Mucosa of stomach (tissue), 1 donor: ENCODE measurements around the gene NFKBIA.
"Not testable (repeated sequence)": the region's sequence is repeated elsewhere in the genome, so short reads cannot be mapped to it uniquely, and the experiment has no call there.

Source experiments
- H3K27me3 ChIP-seq: one replicate; pipeline ENCODE4 v1.7.0; 2013; ENCODE audit warnings: mild to moderate bottlenecking, low read length; ENCODE audit not compliant: control insufficient read depth, insufficient read depth
- H3K36me3 ChIP-seq: one replicate; pipeline ENCODE4 v1.7.0; 2013; ENCODE audit warnings: low read length; ENCODE audit not compliant: control insufficient read depth, insufficient read depth
- H3K4me1 ChIP-seq: one replicate; pipeline ENCODE4 v1.7.0; 2013; ENCODE audit warnings: mild to moderate bottlenecking, low read length; ENCODE audit not compliant: control insufficient read depth, insufficient read depth
- H3K4me3 ChIP-seq: one replicate; pipeline ENCODE4 v1.7.0; 2013; ENCODE audit warnings: low read length
- H3K9ac ChIP-seq: one replicate; pipeline ENCODE4 v1.7.0; 2013; ENCODE audit warnings: mild to moderate bottlenecking, low read length, moderate library complexity
- H3K9me3 ChIP-seq: one replicate; pipeline ENCODE4 v1.7.0; 2013; ENCODE audit warnings: mild to moderate bottlenecking, low read length, moderate library complexity; ENCODE audit not compliant: control insufficient read depth
- donor health status: Pancreatic carcinoma.

Gene NFKBIA

GRCh38 chr14:35387219-35387618 lies 17.3 kb downstream of the NFKBIA start:
- no peaks in the 10 kb centered on the region for H3K27me3 ChIP-seq
- peaks cover 28% of the 10 kb centered on the region for H3K4me1 ChIP-seq
- no peaks in the 10 kb centered on the region for H3K36me3 ChIP-seq
- no peak overlapping the region for H3K4me3 ChIP-seq
- H3K9ac ChIP-seq: no peak overlapping the region
- H3K9me3 ChIP-seq: no peaks in the 10 kb centered on the region

GRCh38 chr14:35386673-35387125 lies 17.9 kb downstream of the NFKBIA start:
- Histone ChIP-seq H3K4me1 (peaks cover 28% of the 10 kb centered on the region), H3K9ac (no peak overlapping the region), H3K4me3 (no peak overlapping the region), H3K36me3 (no peaks in the 10 kb centered on the region), H3K9me3 (no peaks in the 10 kb centered on the region), H3K27me3 (no peaks in the 10 kb centered on the region)

DNA sequence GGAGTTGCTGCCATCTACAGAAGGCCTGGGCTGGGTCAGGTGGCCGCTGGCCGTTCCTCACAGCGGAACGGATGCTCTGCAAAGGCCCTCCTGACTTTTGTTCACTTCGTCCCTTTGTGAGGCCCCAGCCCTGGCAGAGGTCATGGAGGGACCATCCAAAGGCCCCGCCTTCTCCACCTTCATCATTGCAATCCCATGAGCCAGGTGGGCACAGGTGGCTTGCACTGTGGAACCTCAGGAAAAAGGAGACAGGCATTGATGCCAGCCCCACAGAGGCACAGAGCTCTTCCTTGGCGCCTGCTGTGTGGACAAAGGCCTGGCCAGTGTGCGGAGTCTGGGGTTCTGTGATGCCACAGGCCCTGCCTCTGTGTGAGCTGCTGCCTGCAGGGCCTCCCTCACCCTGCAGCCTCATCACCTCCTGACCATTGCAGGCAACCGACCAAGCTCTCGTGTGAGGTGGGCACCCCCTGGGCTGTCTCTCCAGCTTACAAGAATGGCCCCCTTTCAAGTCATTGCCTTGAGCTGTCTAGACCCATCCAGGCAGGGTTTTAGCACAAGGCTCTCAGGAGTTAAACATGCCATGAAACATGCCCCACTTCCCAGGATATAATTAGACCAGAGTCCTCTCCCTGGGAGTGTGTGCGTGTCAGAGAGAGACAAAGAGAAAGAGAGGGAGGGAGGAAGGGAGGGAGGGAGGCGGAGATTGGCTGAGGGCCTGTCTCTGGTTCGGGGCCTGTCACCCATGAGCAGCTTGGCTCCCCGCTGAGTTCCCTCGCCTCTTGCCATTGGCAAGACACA lies 19.3 kb downstream of the NFKBIA start:
- H3K9me3 ChIP-seq: no peaks in the 10 kb centered on the region
- peak overlapping the region; percentile 14 for H3K9ac ChIP-seq
- no peaks in the 10 kb centered on the region for H3K27me3 ChIP-seq
- H3K4me1 ChIP-seq: peaks cover 28% of the 10 kb centered on the region
- H3K4me3 ChIP-seq: no peak overlapping the region
- H3K36me3 ChIP-seq: no peaks in the 10 kb centered on the region

DNA sequence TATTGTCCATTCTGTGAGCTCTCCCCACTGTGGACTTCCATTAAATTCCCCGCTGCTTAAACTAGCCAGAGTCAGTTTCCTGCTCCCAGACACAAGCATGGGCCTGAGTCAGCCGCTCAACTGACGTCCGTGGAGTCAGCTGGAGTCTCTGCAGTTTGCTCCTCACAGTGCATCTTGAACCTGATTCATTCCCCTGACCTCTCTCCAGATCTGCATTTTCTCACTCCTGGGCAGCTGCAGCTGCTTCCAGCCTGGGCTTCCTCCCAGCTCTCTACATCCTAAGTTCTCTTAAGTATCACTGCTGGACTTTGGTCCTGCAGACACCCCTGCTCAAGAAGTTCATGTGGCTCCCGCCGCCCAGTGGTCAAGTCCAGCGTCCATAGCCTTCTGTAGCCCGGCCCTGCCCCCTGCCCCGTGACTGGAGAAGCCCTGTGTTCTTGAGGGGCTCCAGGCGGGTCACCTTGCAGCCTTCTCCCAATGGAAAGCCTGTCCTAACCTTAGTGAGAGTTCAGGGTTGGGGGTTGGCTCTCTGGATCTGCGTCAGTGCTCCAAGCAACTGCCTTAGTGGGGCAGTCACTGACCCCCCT lies 20.0 kb downstream of the NFKBIA start:
- Histone ChIP-seq H3K9ac (peak overlapping the region; percentile 43), H3K36me3 (no peaks in the 10 kb centered on the region), H3K27me3 (no peaks in the 10 kb centered on the region), H3K4me3 (no peak overlapping the region), H3K4me1 (peaks cover 28% of the 10 kb centered on the region), H3K9me3 (no peaks in the 10 kb centered on the region)

DNA sequence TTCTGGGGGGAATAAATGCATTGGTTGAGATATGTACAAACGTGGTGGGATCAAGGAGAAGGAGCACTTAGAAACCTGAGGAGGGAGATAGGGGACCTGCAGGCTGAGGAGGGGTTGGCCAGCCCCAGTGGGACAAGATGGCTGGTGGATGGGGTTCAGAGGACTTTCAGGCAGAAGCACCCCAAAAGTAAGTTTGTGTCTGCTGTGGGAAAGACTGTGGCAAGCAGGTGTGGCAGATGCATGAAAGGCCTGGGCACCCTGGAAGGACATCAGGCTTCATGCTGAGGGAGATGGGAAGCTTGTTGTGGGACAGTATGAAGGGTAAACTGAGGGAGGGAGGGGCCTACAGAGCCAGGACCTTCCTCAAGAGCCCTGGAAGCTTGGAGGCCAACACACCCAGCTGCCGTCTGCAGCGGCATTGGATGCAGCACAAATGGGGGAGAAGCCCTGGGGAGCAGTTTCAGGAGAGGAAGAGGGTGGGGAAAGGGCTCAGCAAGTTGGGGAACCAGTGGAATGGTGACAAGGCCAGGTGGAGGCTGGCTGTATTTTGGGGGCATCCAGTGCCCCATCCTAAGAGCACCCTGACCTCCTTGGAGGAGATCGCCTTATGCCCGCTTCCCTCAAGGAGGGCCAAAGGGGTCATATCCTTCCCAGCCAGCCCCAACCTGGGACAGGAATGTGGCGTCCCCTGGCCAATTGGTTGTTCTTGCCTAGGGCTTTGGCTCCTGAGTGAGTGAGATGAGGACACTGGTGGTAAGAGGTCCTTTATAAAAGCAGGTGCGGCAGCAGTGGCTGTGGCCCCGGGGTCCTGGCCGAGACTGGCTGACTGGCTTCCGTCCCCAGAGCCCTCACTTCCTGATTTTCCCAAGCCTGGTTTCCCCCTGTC lies 20.7 kb downstream of the NFKBIA start:
- Histone ChIP-seq H3K9me3 (no peaks in the 10 kb centered on the region), H3K36me3 (no peaks in the 10 kb centered on the region), H3K4me3 (no peak overlapping the region), H3K9ac (peak overlapping the region; percentile 43), H3K27me3 (no peaks in the 10 kb centered on the region), H3K4me1 (peaks cover 28% of the 10 kb centered on the region)

DNA sequence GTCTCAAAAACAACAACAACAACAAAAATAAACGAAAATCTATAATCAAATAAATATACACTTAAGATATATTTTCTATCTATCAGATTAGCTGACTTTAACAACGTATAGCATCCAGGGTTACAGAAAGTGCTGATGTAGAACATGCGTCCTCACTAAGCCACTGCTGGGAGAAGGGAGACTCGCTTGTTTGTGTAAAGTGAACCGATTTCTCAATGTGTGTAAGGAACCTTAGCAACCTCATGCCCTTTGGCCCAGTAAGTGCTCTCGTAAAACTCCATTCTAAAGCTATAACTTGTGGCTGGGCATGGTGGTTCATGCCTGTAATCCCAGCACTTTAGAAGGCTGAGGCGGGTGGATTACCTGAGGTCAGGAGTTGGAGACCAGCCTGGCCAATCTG lies 23.8 kb downstream of the NFKBIA start:
- Histone ChIP-seq H3K9me3 (no peaks in the 10 kb centered on the region), H3K27me3 (no peaks in the 10 kb centered on the region), H3K4me3 (no peak overlapping the region), H3K4me1 (peaks cover 24% of the 10 kb centered on the region), H3K36me3 (no peaks in the 10 kb centered on the region), H3K9ac (no peak overlapping the region)

GRCh38 chr14:35379234-35379933 lies 25.2 kb downstream of the NFKBIA start:
- H3K9me3 ChIP-seq, H3K4me3 ChIP-seq, H3K9ac ChIP-seq, H3K27me3 ChIP-seq, H3K36me3 ChIP-seq: not testable (repeated sequence)
- peaks cover 10% of the 10 kb centered on the region for H3K4me1 ChIP-seq

DNA sequence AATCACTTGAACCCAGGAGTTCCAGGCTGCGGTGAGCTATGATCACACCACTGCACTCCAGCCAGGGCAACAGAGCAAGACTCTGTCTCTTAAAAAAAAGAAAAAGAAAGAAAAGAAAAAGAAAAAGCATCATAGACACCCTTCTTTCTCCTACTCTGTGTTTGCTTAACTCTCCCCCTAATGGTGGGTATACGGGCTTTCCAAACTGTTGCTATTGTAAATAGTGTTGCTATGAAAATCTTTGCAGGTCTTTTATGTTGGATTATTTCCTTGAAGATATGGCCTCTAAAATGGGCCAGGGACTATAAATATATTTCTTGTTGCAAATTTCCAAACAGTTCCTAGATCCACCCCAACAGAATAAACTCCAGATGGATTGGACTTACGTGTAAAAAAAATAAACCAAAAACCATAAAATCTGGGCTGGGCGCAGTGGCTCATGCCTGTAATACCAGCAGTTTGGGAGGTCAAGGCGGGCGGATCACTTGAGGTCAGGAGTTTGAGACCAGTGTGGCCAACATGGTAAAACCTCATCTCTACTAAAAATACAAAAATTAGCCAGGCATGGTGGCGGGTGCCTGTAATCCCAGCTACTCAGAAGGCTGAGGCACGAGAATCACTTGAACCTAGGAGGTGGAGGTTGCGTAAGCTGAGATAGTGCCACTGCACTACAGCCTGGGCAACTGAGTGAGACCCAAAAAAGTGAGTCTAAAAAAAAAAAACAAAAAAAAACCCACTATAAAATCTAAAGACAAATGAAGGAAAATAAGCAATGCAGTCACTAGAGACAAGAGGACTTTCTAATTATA lies 25.9 kb downstream of the NFKBIA start:
- Histone ChIP-seq H3K4me3 (no peak overlapping the region), H3K27me3 (no peaks in the 10 kb centered on the region), H3K9ac (no peak overlapping the region), H3K9me3 (no peaks in the 10 kb centered on the region), H3K36me3 (no peaks in the 10 kb centered on the region), H3K4me1 (peaks cover 3% of the 10 kb centered on the region)

DNA sequence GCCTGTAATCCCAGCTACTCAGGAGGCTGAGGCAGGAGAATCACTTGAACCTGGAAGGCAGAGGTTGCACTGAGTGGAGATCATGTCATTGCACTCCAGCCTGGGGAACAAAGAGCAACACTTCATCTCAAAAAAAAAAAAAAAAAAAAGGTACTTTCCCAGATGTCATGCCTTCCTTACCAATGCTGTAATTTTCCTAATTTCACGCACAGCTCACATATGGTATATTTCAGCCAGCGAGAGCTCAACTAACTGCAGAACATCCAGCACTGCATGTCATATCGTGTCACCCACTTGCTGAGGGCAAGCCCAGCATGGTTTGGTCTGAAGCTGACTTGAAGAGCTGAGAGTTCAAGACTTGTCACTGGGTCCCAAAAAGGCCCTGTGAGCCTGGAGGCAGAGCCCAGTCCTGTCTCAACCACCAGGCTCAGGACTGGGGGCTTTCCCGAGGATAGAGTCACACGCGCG lies 29.0 kb downstream of the NFKBIA start:
- Histone ChIP-seq H3K36me3 (no peaks in the 10 kb centered on the region), H3K4me3 (no peak overlapping the region), H3K9me3 (no peaks in the 10 kb centered on the region), H3K9ac (no peak overlapping the region), H3K4me1 (no peaks in the 10 kb centered on the region), H3K27me3 (no peaks in the 10 kb centered on the region)

GRCh38 chr14:35374263-35374712 lies 30.3 kb downstream of the NFKBIA start:
- Histone ChIP-seq H3K9ac (no peak overlapping the region), H3K4me3 (no peak overlapping the region), H3K4me1 (no peaks in the 10 kb centered on the region), H3K36me3 (no peaks in the 10 kb centered on the region), H3K9me3 (no peaks in the 10 kb centered on the region), H3K27me3 (no peaks in the 10 kb centered on the region)

- H3K27me3 ChIP-seq, H3K36me3 ChIP-seq, H3K9ac ChIP-seq, H3K9me3 ChIP-seq, H3K4me1 ChIP-seq, H3K4me3 ChIP-seq: not testable (repeated sequence)
Measured at GRCh38 chr14:35373208-35373607, 31.3 kb downstream of the NFKBIA start.
